Stimulated activated CD4-positive, alpha-beta T cell treated with anti-CD3 and anti-CD28 coated beads, TNF-alpha, amount 100 ng/mL, for 1 hour (primary cell): ENCODE data around the gene IQCN.

Experiments used
- DNase-seq, 3 donors: peaks; one replicate each; pipeline ENCODE4 v3.0.0-alpha.2; 2020; ENCODE audit warnings: low read depth in 3 of 3, low spot score in 1 of 3

The IQCN gene

DNA sequence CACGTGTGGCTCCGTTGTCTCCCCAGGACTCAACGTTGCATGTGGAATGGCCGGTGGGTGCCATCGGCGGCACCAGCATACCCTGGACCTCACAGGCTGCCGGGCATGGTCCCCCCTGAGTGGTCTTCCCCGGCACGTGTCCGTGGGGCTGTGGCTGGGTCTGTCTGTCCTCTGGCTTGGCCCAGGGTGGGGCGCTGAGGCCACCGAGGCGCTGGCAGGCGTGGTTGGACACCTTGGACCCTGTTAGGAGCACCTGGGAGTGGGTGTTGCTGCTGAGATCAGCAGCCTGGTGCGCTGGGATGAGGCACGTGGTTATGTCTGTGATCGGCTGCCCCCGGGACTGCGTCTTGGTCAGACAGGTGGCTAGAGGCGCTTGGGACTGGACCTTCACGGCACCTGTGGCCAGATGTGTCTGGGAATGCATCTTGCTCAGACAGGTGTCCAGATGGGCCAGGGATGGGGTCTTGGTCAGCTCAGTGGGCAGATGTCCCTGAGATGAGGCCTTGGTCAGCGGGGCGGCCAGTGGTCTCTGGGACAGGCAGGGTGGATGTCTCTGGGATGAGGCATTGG, 9.2 kb downstream of the IQCN start:
- no peak for DNase-seq

DNA sequence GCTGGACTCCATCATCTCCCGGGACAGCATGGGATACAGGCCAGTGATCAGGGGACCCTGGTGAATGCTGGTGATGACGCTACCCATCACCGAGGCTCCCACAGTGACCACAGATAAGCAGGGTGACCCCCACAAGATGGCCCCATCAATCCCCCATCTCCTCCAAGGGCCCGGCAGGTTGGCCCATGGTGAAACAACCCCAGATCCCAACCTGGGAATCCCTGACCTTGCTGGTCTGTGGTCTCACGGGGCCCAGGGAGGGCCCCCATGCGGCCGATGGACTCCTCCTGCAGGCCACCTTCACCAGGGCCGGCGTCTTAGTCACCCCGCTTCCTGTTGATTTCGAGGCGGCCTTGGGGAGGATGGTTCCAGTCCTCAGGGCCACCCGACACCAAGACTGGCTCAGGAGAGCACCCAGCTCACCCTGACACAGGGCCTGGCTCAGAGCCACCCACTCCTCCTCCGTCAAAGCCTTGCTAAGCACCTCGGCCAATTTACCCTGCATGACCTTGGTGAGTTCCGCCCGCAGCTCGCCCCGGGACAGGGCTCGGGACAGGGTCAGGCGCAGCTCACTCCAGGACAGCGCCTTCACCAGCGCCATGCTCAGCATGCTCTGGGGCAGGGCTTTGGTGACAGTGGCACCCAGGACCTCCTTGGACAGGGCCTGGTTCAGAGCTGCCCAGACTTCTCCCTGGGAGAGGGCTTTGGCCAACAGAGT, 10.0 kb downstream of the IQCN start:
- DNase-seq = no peak

DNA sequence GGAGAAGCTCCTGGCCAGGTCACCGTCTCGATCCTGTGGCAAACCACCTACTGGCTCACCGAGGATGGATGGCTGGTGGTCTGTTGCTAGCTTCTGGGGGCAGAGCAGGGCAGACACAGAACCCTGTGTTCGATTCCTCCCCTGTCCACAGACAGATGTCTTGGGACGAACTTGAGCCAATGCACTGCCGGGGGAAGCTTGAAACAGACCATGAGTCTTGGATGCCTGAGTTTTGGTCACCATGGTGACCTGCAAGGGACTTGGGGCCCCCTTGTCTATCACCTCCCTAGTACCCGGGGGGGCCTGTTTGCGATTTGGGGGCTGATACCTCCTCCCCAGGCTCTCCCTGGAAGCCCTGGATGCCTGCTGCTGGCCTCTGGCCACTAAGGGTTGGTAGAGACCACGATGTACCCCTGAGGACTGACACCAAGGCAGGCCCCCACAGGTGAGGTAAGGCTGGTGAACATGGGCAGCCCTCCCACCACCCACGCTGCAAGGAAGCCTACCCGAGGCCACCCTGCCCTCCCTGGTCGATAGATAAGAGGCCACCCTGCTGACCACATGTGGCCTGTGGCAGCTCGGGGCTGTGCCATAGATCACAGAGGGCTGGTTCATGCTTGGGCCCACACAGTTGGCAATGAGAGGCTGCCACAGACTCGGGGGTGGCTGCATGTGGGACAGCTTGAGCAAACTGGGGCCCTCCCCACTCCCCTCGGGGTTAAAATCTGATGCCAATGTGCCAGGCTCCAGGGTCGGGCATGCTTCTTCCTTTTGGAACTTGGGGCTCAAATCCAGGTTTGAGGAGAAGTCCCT, 10.7 kb downstream of the IQCN start:
- DNase-seq = no peak

DNA sequence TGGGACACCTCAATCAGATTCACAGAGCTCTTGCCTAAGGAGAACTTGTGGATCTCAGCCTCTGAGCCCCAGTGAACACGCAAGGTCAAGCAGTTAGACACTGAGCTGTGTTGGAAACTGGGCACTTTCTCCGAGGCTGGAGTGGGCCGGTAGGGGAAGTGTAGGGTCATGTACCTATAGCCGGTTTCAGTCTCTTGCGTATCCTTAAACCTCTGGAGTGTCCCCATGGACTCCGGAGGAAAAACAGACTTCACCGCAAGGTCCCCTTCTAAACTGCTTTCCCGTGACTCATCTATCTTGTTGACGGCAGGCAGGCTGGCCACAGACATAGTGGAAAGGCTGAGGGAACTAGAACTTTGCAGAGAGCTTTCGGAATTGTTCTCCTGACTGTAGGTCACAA, 11.3 kb downstream of the IQCN start:
- no peak for DNase-seq

DNA sequence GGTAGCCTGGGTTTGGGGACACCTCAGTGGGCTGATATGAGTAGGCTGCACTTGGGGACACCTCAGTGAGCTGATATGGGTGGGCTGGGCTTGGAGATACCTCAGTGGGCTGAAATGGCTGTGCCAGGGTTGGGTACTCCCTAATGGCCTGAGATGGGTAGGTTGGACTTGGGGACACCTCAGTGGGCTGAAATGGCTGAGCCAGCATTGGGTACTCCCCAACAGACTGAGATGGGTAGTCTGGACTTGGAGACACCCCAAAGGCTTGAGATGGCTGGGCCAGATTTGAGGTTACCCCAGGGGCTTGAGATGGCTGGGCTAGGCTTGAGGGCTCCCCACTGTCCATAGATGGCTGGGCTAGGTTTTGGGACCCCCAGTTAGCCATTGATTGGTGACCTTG, 12.1 kb downstream of the IQCN start:
- no peak for DNase-seq

DNA sequence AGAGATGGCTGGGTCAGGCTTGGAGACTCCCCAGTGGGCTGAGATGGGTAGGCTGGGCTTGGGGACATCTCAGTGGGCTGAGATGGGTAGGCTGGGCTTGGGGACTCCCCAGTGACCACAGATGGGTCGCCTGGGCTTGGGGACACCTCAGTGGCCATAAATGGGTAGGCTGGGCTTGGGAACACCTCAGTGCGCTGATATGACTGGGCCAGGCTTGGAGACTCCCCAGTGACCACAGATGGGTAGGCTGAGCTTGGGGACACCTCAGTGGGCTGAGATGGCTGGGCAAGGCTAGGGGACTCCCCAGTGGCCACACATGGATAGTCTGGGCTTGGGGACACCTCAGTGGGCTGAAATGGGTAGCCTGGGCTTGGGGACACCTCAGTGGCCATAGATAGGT, 12.8 kb downstream of the IQCN start:
- no peak for DNase-seq

DNA sequence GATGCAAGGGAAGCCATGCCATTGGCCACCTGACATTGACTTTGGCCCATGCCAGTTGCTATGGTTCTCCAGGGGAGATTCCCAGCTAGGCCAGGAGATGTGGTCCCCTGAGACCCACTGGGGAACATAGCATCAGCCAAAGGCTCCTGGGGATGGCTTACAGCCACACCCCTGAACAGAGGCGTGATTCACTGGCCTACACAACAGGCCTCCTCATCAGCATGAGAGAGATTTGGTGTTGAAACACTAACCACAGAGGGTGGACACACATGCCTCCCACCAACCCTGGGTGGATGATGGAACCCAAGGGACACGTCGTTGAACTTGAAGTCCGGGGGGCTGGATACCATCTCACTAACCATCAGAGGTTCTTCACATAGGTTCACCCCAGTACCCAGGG, 14.4 kb downstream of the IQCN start:
- no peak for DNase-seq

DNA sequence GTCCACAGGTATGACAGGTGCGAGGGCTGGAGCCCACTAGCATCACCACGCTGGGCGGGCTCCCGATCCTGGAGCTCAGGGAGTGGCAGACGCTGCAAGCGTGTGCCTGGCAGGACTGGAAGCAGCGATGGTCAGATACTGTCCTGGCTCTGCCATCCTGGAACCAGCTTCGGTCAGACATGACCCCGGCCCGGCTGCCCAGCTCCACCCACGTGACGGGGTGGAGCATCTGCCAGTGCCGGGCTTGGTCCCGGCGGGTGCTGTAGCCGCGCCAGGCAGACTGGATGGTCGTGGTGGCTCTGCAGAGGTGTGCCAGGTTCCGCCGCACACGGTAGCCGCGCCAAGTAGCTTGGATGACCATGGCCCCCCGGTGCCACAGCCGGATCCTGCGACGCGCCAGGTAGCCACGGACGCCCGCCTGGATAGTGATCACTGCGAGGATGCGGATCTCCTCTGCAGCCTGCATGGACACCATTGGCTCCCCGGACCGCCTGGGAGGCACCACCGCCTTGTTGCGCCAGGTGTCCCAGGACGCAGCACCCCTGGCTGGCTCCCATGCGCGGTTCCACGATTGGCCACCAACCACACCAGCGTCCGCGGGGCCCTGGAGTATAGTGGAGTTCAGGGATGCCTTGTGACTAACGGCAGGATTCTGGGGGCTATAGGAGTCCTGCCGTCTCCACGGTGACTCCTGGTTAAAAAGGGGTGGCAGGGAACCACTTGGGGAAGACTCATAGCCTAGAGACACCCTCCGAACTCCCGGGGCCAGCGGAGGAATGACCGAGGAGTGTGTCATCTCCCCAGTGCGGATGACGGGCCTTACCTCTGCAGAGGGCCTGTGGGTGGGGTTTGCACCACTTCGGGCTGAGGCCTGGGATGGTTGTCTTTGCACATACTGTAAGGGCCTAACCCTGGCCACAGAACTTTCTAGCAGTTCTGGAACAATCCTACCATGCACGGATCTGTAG, 16.5 kb downstream of the IQCN start:
- DNase-seq = no peak

DNA sequence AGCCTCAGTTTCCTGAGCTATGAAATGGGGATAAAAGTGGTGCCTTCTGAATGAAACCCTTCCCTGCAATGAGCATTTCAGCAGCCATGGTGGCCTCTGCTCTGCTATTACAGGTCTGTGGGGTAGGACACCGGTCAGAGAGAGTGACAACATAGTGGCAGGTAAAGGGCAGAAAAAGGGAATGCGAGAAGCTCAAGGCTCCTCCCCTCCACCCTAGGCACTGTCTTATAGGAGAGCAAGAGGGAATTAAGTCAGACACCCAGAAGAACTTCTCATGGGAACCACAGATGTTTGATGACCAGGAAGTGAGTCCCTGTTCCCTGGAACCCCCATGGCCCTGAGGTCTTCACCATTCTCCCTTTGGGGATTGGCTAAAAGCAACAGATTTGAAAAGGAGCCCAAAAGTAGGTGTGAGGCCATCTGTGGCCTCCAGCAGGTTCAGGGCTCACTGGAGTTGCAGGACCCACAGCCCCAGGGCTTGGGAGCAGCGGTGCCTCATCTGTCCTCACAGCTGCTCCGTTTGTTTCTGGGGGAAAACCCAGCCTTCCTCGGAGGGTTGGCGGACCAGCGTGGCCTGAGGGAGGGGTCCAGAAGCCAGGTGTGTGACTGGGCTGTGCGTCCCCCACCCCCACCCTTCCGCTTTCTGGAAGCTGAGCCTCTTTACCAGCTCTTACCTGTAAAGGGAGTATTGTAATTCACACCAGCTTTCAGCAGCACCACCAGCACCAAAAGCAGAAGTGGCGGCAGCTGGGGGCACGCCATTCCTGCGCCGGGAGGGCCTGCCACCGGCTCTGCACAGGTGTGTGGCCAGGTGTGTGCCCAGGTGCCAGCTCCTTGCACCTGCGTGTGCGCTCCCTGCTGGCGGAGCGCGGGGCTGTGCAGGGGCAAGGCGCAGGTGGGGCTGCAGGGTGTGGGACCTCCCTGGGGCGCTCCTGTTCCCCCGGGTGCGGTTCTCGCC, 19.4 kb downstream of the IQCN start:
- DNase-seq = no peak

DNA sequence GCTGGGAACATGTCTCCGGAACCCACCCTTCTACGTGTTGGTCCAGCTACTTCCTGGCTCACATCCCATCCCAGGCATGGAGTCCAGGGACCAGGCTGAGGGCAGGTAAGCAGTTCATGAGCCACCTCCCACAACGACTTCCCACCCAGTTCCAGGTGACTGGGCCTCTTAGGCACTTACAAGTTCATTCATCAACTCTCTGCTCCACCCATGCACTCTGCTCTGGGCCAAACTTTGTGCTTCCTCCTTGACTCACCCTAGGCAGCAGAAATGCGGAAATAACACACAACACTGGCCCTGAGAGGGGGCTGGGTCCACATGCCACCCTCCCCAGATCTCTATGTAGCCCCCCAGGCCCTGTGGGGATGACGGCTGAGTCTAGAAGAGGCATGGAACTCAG, 20.5 kb downstream of the IQCN start:
- DNase-seq = no peak

DNA sequence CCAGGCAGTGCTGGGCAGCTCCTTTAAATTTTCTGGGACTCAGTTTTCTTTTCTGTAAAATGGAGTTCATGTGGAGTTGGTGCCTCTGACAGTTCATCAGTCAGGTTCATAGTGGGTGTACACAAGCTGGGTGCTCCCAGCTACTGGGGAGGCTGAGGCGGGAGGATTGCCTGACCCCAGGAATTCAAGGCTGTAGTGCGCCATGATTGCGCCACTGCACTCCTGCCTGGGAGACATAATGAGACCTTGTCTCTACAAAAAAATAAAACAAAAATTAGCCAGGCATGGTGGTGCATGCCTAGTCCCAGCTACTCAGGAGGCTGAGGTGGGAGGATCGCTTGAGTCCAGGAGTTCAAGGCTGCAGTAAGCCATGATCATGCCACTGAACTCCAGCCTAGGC, 21.1 kb downstream of the IQCN start:
- no peak for DNase-seq

DNA sequence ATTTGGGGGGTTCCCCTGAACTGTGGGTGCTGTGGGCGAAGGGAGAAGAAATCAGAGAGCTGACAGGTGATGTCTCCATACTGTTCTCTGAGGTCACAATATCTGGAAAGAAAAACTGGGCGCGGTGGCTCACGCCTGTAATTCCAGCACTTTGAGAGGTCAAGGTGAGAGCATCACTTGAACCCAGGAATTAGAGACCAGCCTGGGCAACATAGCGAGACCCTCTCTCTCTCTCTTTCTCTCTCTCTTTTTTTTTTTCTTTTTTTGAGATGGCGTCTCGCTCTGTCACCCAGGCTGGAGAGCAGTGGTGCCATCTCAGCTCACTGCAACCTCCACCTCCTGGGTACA, 21.9 kb downstream of the IQCN start:
- DNase-seq = no peak

DNA sequence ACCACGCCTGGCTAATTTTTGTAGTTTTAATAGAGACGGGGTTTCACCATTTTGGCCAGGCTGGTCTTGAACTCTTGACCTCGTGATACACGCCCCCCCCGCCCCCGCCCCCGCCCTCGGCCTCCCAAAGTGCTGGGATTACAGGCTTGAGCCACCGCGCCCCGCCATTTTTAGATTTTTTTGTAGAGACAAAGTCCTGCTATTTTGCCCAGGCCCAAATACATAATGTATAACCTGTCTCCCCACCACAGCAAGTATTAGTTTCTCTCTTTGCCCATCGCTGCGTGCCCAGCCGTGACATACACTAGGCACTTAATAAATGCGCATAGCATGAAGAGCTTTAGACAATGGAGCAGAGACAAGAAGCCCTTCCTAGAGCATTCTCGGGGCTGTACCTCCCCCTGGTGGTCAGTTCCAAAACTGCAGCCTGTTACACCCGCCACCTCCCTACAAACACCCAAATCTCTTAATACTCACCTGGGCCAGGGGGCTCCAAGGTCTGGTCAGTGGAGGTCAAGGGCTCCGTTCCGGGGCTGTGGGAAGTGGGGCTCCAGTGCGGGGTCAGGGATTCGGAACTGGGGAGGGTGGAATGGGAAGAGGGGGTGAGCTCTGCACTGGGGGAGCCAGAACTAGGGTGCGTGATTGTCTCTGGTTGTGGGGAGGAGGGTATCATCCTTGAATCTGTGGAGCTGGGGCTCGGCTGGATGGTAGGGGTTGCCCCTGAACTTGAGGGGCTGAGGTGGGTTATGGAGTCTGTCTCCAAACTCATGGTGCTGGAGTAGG, 22.5 kb downstream of the IQCN start:
- DNase-seq = peak; percentile 50 to 83 (median 71)

DNA sequence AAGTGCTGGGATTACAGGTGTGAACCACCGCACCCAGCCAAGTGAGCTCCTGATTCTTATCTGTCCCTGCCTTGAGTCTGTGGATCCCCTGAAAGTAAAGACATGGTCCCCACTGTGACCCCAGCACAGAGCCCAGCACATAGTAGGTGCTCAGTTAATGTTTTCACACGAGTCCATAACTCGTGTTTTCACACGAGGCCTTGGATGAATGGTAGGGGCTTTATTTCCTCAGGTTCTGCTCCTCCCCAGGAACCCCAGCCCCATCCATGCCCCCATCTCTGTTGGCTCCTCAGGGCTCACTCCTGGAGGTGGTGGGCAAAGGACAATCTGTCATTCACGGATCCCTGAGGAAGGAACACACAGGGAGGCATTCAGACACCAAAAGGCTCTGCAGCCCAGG, 24.4 kb downstream of the IQCN start:
- DNase-seq = no peak

DNA sequence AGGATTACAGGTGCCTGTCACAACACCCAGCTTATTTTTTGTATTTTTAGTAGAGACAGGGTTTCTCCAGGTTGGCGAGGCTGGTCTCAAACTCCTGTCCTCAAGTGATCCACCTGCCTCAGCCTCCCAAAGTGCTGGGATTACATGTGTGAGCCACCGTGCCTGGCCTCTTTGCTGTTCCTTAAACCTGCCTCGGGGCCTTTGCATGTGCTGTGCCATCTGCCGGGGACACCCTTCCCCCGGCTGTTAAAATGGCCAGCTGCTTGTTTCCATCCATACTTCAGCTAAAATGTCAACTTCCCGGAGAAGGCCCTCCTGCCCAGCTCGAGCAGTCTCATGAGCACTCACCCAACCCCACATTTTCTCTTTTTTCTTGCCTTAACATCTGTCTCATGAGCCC, 29.0 kb downstream of the IQCN start:
- no peak for DNase-seq

DNA sequence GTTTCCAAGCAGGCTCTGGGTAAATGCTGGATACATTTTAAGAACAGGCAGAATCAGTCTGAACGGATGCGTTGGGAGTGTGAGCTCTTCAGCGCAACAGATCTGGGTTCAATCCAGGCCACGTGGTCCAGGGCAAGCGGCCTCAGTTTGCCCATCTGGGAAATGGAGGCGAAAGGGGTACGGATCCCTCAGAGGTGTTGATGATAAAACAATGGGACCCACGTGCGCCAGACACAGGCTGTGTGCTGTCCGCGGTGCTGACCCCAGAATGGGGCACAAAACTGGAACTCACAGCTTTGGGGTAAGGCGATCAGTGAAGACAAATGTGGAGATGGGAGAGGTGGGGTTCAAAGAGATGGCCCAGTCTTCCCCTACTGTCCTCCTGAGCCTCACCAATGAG, 34.9 kb downstream of the IQCN start:
- DNase-seq = no peak

DNA sequence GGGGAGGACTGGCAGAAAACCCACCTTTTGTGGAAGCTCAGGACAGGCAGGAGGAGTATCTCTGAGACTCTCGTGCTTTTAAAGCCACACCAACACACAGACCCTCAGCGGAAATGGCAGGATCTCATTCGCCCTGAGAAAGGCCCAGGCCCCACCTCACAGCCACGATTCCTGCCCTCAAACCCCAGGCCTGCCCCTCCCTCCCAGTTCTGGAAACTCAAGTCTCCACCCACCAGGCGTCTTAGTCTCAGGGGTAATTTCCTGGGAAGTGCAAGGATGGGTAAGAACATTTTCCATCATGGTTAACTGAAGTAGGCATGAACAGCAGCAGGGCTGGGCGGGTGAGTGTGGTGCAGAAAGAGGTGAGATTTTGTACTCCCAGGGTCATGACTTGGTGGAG, 40.1 kb downstream of the IQCN start:
- DNase-seq = no peak

DNA sequence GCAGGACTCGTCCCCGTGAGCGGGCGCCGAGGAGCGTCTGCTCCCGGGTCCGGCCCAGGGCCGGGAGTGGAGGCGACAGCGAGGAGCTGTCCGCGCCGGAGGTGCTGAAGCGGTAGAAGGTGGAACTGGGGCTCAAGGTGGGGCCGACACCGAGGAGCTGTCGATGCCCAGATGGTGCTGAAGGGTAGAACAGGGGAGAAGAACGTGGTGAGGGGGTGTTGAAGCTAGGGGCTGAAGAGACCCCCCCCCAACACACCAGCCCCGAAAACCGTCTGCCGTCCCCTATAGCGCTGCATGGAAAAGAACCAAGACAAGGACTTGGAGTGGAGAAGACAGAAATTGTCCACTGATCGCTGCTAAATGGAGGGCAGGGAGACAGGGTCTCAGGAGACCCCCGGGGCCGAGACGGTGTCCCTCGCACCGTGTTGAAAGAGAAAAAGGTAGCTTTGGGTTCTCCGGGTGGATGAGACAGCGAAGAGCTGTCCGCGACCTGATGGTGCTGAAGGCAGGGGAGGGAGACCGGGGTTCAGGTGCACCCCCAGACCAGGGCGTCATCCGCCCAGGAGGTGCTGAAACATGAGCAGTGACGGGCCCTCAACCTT, 40.9 kb downstream of the IQCN start:
- peak in 1 of 3 donors; percentile 25 for DNase-seq
